GM12872 (cell line): ENCODE results near the gene NOD1.

ENCODE experiments used
- TF ChIP-seq, protein P1 (sequence below): IDR thresholded peaks from 3 replicates; pipeline ENCODE4 v1.5.1; 2011; ENCODE audit warnings: low read depth, mild to moderate bottlenecking, low read length, moderate library complexity; ENCODE audit not compliant: insufficient read depth

Gene NOD1

DNA sequence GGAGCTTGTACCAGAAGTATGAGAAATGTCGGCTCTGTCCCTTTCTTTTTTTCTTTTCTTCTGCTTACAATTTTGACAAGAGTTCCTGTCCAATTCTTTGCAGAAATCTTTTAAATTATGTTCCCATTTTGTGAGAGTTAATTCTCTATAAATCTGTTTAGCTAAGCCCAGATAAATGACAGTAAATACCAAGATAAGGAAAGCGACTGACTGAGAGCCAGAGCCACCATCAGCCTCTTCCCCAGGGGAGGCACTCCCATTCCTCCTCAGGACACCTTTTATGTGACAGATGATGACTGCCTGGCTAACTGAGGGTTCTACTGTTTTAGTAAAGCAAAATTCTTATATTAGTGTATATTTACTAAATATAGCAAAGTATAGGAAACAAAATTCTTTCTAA, 32.9 kb upstream of the NOD1 start:
- TF ChIP-seq, protein P1, sequence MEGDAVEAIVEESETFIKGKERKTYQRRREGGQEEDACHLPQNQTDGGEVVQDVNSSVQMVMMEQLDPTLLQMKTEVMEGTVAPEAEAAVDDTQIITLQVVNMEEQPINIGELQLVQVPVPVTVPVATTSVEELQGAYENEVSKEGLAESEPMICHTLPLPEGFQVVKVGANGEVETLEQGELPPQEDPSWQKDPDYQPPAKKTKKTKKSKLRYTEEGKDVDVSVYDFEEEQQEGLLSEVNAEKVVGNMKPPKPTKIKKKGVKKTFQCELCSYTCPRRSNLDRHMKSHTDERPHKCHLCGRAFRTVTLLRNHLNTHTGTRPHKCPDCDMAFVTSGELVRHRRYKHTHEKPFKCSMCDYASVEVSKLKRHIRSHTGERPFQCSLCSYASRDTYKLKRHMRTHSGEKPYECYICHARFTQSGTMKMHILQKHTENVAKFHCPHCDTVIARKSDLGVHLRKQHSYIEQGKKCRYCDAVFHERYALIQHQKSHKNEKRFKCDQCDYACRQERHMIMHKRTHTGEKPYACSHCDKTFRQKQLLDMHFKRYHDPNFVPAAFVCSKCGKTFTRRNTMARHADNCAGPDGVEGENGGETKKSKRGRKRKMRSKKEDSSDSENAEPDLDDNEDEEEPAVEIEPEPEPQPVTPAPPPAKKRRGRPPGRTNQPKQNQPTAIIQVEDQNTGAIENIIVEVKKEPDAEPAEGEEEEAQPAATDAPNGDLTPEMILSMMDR = no peak

DNA sequence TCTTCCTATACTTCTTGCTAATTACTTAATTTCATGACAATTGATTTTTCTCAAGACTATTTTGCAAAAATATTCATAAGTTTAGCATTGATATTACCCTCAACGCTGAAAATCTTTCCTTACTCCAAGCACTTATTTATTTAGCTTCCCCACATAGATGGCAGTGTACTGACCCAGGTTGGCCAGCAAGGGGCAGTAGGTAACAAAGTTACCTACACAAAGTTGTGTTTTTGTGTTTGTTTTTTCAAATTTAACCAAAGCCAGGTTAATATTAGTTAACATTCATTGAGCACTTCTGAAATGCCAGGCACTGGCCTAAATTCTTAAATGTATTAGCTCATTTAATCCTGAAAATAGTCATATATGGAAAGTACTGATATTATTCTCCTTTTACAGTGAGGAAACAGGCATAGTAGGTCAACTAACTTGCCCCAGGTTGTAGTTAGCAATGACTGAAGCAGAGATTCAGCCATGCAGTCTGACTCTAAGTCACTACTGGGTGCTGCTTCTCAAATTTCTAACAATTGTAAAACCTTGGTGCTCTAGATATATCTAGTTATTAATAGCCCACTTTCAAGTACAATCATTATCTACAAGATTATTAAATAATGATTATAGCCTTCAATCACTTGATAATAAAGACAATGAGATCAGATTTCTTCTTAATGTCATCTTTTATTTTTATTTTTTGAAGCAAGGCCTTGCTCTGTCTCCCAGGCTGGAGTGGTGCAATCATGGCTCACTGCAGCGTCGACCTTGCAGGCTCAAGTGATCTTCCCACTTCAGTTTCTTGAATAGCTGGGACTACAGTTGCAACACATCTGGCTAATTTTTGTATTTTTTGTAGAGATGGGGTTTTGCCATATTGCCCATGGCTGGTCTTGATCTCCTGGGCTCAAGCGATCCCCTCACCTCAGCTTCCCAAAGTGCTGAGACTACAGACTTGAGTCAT, 31.8 kb upstream of the NOD1 start:
- TF ChIP-seq, protein P1 = peak; percentile 69; the same call in 2 of the 3 replicates

DNA sequence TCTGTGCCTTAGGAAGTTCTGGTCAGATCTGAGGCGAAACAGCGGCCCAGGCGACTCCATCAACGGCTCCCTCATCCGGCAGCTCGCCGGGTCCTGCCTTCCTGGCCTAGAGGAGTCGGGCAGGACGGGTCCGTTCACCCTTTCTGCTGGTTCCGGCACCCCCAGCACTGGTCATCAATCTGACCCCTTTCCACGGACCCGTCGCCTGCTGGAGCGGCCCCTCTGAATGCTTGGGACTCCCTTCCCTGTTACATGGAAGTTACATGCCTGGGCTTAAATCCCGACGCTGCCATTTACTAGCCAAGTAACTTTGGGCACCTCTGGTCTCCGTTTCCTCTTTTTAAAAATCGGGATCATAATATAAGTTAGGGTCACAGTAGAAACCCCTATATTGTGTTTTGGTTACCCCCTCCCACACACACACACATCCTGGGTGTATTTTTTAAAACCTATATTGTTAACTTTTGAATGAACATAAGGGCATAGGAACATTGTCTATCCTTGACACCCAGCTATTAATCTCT, 26.7 kb upstream of the NOD1 start:
- TF ChIP-seq, protein P1 = no peak

DNA sequence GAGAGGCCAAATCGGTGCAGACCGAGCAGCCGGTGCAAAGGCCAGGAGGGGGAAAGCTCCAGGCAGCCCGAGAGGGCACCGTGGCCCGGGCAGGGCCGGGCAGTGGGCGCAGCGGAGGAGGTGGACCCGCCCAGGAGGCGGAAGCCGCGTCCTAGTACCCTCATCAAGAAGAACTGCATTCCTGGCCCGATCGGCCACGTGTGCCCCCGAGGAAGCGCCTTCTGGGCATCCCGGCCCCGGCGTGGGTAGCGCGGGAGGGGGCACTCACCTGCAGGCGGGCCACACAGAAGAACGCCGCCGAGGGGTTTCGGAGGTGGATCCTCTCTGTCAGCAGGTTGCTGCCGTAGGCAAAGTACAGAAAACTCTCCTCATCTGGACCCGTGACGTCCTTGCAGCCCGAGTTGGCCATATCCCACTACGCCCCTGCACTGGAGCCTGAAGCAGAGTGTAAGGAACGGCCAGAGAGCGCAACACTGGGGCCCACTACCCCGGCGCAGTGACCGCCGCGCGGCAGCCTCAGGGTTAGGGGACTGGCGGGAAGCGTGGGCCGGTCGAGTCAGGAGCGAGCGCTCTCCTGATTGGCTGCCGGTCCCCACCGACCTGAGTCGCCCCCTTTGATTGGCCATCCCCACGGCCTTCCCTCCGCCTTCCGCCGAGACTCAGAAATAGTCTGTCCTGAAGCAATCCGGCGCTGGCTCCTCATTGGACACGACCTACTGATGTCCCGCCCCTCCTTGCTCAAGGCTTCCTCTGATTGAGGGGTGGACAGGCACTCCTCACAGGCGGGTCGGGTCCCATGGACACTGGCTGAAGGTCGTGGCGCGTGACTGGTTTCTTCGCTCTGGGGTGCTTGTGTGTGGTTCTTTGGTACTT, 26.0 kb upstream of the NOD1 start, which contains the start of gene GGCT:
Gene GGCT, minus strand, starts transcription at position 529 of the 873 bp plus-strand sequence. Its CDS starts 120 bp downstream, at position 409.
- TF ChIP-seq, protein P1 = no peak

DNA sequence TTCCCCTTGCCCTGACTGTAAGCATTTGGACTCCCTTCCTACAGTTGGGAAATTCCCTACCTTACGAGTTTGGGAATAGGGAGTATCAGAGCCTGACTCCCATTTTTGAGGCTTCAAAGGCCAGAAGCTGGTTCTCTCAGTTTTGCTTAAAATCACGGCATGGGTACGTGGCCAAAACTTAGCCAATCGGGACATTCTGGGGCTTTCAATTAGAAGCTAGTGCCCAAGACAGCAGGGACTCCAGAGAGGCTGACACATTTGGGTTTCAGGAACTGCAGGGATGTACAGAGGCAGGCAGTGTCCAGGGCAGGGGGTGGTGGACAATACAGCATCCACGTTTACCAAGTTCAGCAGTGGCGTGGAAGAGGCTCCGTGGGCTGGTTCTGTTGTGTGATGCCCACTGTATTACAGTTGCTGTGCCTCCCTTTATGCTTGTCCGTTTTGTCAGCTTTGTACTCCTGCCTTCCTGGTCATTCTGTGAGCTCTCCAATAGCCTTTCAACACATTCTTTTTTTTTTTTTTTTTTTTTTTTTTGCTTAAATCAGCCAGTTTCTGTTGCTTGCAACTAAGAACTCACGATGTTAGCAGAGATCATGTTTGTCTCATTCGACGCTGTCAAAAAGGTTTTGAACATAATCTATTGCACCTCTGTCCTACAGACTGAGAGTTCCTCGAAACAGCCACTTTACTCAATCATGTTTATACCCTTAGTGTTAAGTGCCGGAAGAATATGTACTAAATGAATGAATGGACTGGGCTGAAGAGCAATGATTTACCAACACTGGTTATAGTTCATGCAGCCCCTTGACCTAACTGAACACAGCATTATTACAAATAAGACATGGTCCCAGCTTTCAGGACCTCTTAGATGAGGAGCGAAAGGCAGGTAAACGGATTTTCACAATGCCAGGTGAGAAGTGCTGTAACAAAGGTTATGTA, 25.0 kb upstream of the NOD1 start:
- TF ChIP-seq, protein P1 = no peak

DNA sequence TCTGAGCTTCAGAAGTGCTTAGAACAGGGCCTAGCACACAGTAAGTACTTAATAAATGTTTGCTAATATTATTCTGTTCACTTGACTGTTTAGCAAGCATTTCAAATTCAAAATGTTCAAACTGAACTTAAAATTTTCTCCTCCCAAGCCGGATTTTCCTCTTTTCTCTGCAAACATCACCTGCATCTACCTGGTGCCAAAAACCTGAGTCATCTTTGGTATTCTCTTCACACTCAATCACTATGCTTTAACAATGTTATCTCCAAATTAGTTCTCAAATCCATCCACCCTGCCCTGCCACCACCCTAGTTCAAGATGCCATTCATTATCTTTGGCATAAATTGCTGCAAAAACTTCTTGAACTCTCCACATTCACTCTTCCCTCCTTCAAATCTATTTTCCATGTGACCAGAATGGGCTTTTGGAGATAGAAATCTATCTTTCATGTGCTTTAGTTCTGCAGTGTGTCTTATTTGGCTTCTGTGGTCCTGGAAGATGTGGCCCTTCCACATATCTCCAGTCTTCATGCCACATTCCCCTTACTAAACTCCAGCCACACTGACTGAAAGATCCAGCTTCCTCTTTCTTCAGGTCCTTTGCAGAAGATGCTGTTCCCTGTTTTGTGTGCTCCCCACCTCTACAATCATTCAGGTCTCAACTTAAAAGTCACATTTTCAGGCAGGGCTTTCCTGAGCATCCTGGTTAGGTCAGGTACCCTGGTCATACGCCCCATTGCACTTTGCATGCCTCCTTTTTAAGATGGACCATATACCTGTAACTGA, 24.1 kb upstream of the NOD1 start:
- TF ChIP-seq, protein P1 = no peak
